Measurements from ENCODE around the gene DHX29. TPM values are rescaled to one million over a fixed set of nuclear protein-coding genes. Genes with fewer than 3 reads are reported as not detected.

DHX29 gene
- total and polyA plus RNA-seq, 8 donors, result 4.2 to 13.7 (median 11.2) TPM

DNA sequence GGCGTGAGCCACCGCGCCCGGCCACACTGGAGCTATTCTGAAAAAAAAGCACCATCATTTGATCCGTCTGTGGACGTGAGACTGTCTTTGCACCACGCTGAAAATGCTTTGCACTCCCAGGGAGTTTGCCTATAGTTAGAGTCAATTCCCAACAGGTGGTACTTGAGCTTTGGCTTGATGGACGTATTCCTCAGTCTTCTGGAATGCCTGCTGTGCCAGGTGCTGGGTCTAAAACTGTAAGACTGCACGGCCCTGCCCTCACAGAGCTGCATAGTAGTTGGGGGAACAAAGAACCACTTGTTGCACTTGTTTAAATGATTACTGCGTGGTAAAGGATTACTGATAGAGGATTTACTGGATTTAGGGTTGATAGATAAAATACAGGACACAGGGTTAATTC is 70.7 kb downstream of the DHX29 start:
- Histone ChIP-seq H3K4me3 (no peak overlapping the region), H3K36me3 (no peaks in the 10 kb centered on the region), H3K27me3 (peaks cover 0 to under 1% (median 0%) of the 10 kb centered on the region in 4 donors), H3K4me1 (peaks cover 0 to 12% (median 5%) of the 10 kb centered on the region in 3 donors), H3K27ac (no peak overlapping the region), H3K9me3 (no peaks in the 10 kb centered on the region)
- no peak for DNase-seq
- intact Hi-C loops (cut with DNase I), result no loop called here
- TF ChIP-seq, protein P1, sequence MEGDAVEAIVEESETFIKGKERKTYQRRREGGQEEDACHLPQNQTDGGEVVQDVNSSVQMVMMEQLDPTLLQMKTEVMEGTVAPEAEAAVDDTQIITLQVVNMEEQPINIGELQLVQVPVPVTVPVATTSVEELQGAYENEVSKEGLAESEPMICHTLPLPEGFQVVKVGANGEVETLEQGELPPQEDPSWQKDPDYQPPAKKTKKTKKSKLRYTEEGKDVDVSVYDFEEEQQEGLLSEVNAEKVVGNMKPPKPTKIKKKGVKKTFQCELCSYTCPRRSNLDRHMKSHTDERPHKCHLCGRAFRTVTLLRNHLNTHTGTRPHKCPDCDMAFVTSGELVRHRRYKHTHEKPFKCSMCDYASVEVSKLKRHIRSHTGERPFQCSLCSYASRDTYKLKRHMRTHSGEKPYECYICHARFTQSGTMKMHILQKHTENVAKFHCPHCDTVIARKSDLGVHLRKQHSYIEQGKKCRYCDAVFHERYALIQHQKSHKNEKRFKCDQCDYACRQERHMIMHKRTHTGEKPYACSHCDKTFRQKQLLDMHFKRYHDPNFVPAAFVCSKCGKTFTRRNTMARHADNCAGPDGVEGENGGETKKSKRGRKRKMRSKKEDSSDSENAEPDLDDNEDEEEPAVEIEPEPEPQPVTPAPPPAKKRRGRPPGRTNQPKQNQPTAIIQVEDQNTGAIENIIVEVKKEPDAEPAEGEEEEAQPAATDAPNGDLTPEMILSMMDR (IDR thresholded peaks at IDR 0.05), result no peak
- FAIRE-seq, result no peak
- ATAC-seq, result no peak
- WGBS, 2 donors, result 83 to 85% methylated on average over 10 of the region's 10 CpGs

DNA sequence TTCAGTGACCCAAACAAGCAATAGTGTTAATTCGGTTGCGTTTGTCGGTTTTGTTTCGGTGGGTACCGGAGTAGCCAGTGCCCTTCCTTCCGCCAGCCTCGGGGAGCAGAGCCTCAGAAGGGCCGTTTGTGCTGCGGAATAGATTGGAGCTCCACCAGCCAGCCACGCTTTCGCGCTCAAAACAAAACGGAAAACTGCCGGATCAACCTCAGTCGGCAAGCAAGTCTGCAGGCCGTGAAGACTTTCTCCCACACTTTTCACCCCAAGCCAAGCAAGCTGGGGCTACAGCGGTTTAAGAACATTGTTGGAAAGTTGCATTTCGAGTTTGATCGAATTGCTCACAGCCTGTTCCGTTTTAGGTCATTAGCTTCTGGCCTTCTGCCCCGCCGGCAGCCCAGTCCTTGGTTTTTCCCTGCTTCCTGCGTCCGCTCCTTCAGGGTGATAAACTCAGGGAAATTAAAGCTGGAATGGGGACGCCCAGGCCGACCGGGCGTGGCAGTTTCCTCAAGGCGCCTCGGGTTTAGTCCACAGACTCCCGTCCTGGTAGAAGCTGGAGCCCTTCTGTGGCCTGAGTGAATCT is 73.3 kb downstream of the DHX29 start:
- H3K27me3 ChIP-seq, result peaks cover 0 to 3% (median 0%) of the 10 kb centered on the region in 4 donors
- H3K4me1 ChIP-seq, result peaks cover 0 to 5% (median 0%) of the 10 kb centered on the region in 3 donors
- intact Hi-C loops (cut with DNase I), result loop anchor here in 1 of 3 donors (5.0 kb wide), 1 partner anchor 57 kb away; no protein-coding TSS in a partner anchor
- no peaks in the 10 kb centered on the region for H3K36me3 ChIP-seq
- ATAC-seq (peak in 3 of 4 donors; percentile 7 to 10 (median 9)), FAIRE-seq (no peak), DNase-seq (peak in 4 of 6 donors; percentile 40 to 63 (median 48))
- peak overlapping the region; percentile 55 to 81 (median 66) for H3K4me3 ChIP-seq
- H3K9me3 ChIP-seq, result no peaks in the 10 kb centered on the region
- peak overlapping the region; percentile 6 to 90 (median 82) for H3K27ac ChIP-seq
- TF ChIP-seq, protein P1 (IDR thresholded peaks at IDR 0.05), result no peak
- WGBS, 2 donors, result 3 to 4% methylated on average over 31 of the region's 31 CpGs

DNA sequence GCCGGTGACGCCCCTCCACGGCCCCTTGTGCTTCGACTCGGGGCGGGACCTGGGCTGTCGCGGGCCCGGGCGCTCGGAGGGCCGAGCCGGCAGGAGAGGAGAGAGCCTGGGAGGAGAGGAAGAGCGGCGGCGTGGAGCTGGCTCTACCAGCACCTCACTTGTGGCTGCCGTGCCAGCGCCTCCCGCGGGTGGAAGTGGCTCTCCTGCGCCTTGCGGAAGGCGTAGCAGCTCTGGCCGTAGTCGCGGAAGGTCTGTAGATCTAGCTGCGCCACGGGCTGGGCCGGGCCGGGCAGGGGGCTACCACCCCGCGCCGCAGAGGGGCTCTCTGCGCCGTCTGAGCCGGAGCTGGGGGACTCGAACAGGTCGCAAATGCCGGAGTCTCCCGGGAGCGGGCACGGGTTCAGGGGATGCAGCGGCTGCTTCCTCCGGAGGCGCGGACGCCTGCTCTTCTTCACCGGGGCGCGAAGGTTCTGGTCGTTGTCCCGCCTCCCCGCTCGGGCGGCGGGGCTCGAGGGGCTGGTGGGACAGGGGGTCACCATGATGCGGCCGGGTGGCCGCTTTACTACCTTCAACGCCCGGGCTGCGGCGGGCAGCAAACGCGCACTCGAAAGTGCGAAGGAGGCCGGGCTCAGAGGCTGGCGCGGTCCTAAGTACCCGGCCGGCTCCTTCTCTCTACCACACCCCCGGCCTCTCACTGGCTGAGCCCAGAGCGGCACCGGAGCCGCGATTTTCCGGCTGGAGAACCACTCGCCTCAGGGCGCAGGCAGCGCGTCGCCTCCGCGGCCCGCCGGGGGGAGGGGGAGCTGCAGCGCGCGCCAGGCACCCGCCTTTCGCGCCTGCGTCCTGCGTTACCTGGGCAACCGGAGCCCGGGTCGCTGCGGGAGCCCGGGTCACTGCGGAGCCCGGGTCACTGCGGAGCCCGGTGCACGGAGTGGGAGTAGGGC is 74.2 kb downstream of the DHX29 start, which contains the start of gene CCNO:
CCNO (minus strand) TSS at position 624 of the 944 bp plus-strand sequence; CDS start at position 539, 85 bp downstream.
- peaks cover 0 to 5% (median 0%) of the 10 kb centered on the region in 3 donors for H3K4me1 ChIP-seq
- DNase-seq (peak; percentile 86 to 94 (median 90)), ATAC-seq (peak; percentile 79 to 89 (median 88)), FAIRE-seq (no peak)
- no peaks in the 10 kb centered on the region for H3K9me3 ChIP-seq
- TF ChIP-seq, protein P1 (IDR thresholded peaks at IDR 0.05), result no peak
- peak within 1 kb of the TSS; percentile 55 to 81 (median 66) for H3K4me3 ChIP-seq
- no peaks in the 10 kb centered on the region for H3K36me3 ChIP-seq
- WGBS, 2 donors, result 1% methylated on average over 78 to 106 of the region's 106 CpGs
- intact Hi-C loops (cut with DNase I), result loop anchor here in 1 of 3 donors (5.0 kb wide), 1 partner anchor 56 kb away; no protein-coding TSS in a partner anchor
- H3K27me3 ChIP-seq, result peaks cover 0 to 3% (median 0%) of the 10 kb centered on the region in 4 donors
- H3K27ac ChIP-seq, result peak within 1 kb of the TSS; percentile 54 to 90 (median 82)

DNA sequence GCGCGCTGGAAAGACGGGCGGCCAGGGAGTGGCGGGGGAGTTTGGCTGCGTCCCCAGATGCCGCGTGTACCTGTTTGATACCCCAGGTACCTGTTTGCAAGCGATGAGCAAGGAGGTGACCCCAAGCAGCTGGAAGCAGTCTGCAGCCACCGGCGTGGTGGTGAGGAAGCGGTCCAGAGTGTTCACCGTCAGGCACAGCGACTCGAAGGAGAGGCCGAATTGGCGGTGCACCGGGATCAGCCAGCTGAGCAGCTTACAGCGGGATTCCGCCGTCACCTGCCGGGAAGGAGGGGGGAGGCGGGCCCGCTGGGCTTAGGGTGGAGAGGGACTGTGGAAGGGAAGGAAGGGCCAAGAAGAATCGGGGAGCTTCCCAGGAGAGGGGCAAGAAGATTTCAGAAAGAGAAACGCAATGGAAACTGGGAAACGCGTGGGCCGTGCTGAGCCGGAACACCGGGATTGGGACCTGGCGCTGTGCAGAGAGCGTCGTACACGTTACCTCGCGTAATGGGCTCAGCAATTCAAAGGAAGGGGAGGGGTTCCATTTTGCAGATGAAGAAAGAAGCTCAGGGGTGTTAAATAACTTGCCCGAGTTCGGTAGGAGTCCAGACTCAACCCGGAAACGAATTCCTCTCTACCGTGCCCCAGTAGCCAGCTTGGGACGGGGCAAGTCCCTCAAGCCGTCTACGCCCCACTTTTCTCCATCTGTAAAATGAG is 75.1 kb downstream of the DHX29 start:
- TF ChIP-seq, protein P1 (IDR thresholded peaks at IDR 0.05), result no peak
- WGBS, 2 donors, result 0 to 1% methylated on average over 45 of the region's 45 CpGs
- no peaks in the 10 kb centered on the region for H3K36me3 ChIP-seq
- no peaks in the 10 kb centered on the region for H3K9me3 ChIP-seq
- intact Hi-C loops (cut with DNase I), result loop anchor here in 1 of 3 donors (5.0 kb wide), 1 partner anchor 55 kb away; no protein-coding TSS in a partner anchor
- H3K27ac ChIP-seq, result peak overlapping the region; percentile 54 to 90 (median 82)
- ATAC-seq (peak; percentile 51 to 57 (median 53)), FAIRE-seq (no peak), DNase-seq (peak; percentile 49 to 83 (median 72))
- peak overlapping the region; percentile 55 to 81 (median 66) for H3K4me3 ChIP-seq
- peaks cover 0 to 3% (median 0%) of the 10 kb centered on the region in 4 donors for H3K27me3 ChIP-seq
- H3K4me1 ChIP-seq, result peaks cover 0 to 11% (median 0%) of the 10 kb centered on the region in 3 donors

Measured in pancreas (tissue), 10 donors.